ENCODE results near the gene SCP2. TPM values are rescaled to one million over a fixed set of nuclear protein-coding genes. Genes with fewer than 3 reads are reported as not detected.

Gene SCP2
- total and polyA plus RNA-seq, 2 of the 4 experiments (the other 2 are of a cell fraction), result 70.4 to 83.1 TPM

- H3K27ac ChIP-seq (ENCODE audit: insufficient read depth, low read length), result peak overlapping the region; percentile 21
- POLR2A ChIA-PET (ENCODE audit: unreplicated experiment), result no interaction called here
- dilution Hi-C loops (cut with HindIII; ENCODE audit: low sequenced_read_pairs, unreplicated experiment), result no loop called here
Observed at GRCh38 chr1:53015508-53015860, 88.4 kb downstream of the SCP2 start.

More at GRCh38 chr1:53015508-53015860, 88.4 kb downstream of the SCP2 start:
- Histone ChIP-seq H3K18ac (ENCODE audit: low read depth, low read length) (peak overlapping the region; percentile 4; the same call in 1 of the 2 replicates), H3K14ac (replicated peaks; ENCODE audit: low read depth, low read length) (peak overlapping the region; percentile 8), H3K9me1 (ENCODE audit: insufficient read depth, low read length) (no peaks in the 10 kb centered on the region), H2BK5ac (ENCODE audit: low read depth, low read length, poor library complexity, severe bottlenecking) (peak overlapping the region; percentile 70), H3K79me1 (ENCODE audit: low read depth in 1 of 2, low read length in 2 of 2) (peaks cover 20 to 41% of the 10 kb centered on the region in 2 experiments), H4K91ac (ENCODE audit: insufficient read depth, low read depth, low read length) (peak overlapping the region; percentile 50; the same call in 1 of the 2 replicates), H3K4ac (ENCODE audit: low read depth, low read length) (peak overlapping the region; percentile 74), H4K20me1 (ENCODE audit: insufficient read depth, low read length) (no peaks in the 10 kb centered on the region), H4K5ac (ENCODE audit: low read depth, low read length) (peak overlapping the region; percentile 24; the same call in 1 of the 2 replicates), H3K27me3 (ENCODE audit: control insufficient read depth, insufficient read depth, low read length) (no peaks in the 10 kb centered on the region), H3K36me3 (ENCODE audit: control insufficient read depth, insufficient read depth, low read length) (peaks cover 3% of the 10 kb centered on the region; the same call in 1 of the 2 replicates), H2AFZ (replicated peaks; ENCODE audit: low read length, poor library complexity) (peak overlapping the region; percentile 4), H2AK5ac (ENCODE audit: low read depth, low read length) (peak overlapping the region; percentile 64), H2BK120ac (ENCODE audit: low read depth, low read length) (peak overlapping the region; percentile 2), H3K4me1 (ENCODE audit: control insufficient read depth, insufficient read depth, low read length) (no peaks in the 10 kb centered on the region), H2BK20ac (ENCODE audit: low read depth, low read length) (no peak overlapping the region; the same call in 1 of the 2 replicates), H2BK15ac (ENCODE audit: low read depth, low read length) (peak overlapping the region; percentile 42; the same call in 1 of the 3 replicates), H3K23ac (ENCODE audit: low read depth, low read length) (peak overlapping the region; percentile 20), H3K9ac (ENCODE audit: low read depth, low read length) (peak overlapping the region; percentile 87), H4K8ac (ENCODE audit: low read depth in 2 of 2, low read length in 2 of 2) (peak overlapping the region; percentile 48 to 84; a peak in 3 of 4 replicates), H3K4me2 (ENCODE audit: low read depth, low read length) (peak overlapping the region; percentile 98), H3K4me3 (ENCODE audit: insufficient read depth, low read depth, low read length) (peak overlapping the region; percentile 51), H2AK9ac (replicated peaks; ENCODE audit: low read depth, low read length, poor library complexity) (peak overlapping the region; percentile 95), H3K56ac (ENCODE audit: extremely low read depth, insufficient read depth, low read length) (peak overlapping the region; percentile 88; the same call in 1 of the 2 replicates), H3K9me3 (ENCODE audit: control insufficient read depth, insufficient read depth, low read length) (no peaks in the 10 kb centered on the region)
- no CpG with 5 or more reads among the region's 3 CpGs for WGBS, 2 experiments (ENCODE audit: extremely low coverage in 2 of 2, insufficient read length in 1 of 2)
- TF ChIP-seq MXI1 (IDR thresholded peaks at IDR 0.05; ENCODE audit: borderline replicate concordance, low read depth, low read length) (no peak), MAFK (IDR thresholded peaks at IDR 0.05; ENCODE audit: low read depth, low read length) (no peak), RAD21 (IDR thresholded peaks at IDR 0.05; ENCODE audit: low read length) (no peak), SMC3 (IDR thresholded peaks at IDR 0.05; ENCODE audit: low read depth, low read length) (no peak), CTCF (conservative IDR thresholded peaks at IDR 0.05; ENCODE audit: low read depth, low read length) (no peak), CHD1 (IDR thresholded peaks at IDR 0.05; ENCODE audit: low read depth, low read length) (no peak), POLR2A (IDR thresholded peaks at IDR 0.05; ENCODE audit: low read depth, low read length) (no peak), ELK1 (IDR thresholded peaks at IDR 0.05; ENCODE audit: borderline replicate concordance, low read depth, low read length) (no peak), FOS (IDR thresholded peaks at IDR 0.05; ENCODE audit: low read depth, low read length) (no peak), USF2 (IDR thresholded peaks at IDR 0.05; ENCODE audit: low read depth, low read length) (no peak), MAZ (IDR thresholded peaks at IDR 0.05; ENCODE audit: borderline replicate concordance, low read depth, low read length) (no peak), BHLHE40 (IDR thresholded peaks at IDR 0.05; ENCODE audit: low read depth, low read length) (no peak), RFX5 (IDR thresholded peaks at IDR 0.05; ENCODE audit: low read depth, low read length) (no peak), CEBPB (IDR thresholded peaks at IDR 0.05; ENCODE audit: low read depth, low read length) (no peak), RCOR1 (IDR thresholded peaks at IDR 0.05; ENCODE audit: insufficient replicate concordance, low read length) (no peak), NFE2L2 (IDR thresholded peaks at IDR 0.05; ENCODE audit: low read depth, low read length) (no peak)
- CTCF ChIA-PET, result interaction anchor here (0.6 kb wide), 1 partner anchor 198 kb away, joined by 6 read pairs; no protein-coding TSS in a partner anchor
- no TSS peak for BruUV-seq (replicated peaks)
- DNase-seq (no peak), ATAC-seq (ENCODE audit: low read depth) (no peak)
- intact Hi-C loops (cut with micrococcal nuclease) (loop anchor here (5.0 kb wide), 1 partner anchor 172 kb away; no protein-coding TSS in a partner anchor), in situ Hi-C loops (cut with MboI; ENCODE audit: low sequenced_read_pairs) (no loop called here)
